Colonic mucosa (tissue), 4 donors: ENCODE results near the gene SPRYD3. TPM values are rescaled to one million over a fixed set of nuclear protein-coding genes. Genes with fewer than 3 reads are reported as not detected.
A peak's percentile ranks its signal among the peaks of the same experiment; 100 is the strongest.

Experiments
- DNase-seq: peaks from one replicate; pipeline ENCODE4 v3.0.0-alpha.2; 2020
- H3K27ac ChIP-seq: fragments of 200-600 bp; one replicate; pipeline ENCODE4 v1.8.0; 2021
- H3K27me3 ChIP-seq: fragments of 200-600 bp; one replicate; pipeline ENCODE4 v1.8.0; 2021
- H3K36me3 ChIP-seq: fragments of 200-600 bp; one replicate; pipeline ENCODE4 v1.8.0; 2021
- H3K4me1 ChIP-seq: fragments of 200-600 bp; one replicate; pipeline ENCODE4 v1.8.0; 2021; ENCODE audit warnings: mild to moderate bottlenecking
- H3K4me3 ChIP-seq: fragments of 200-600 bp; one replicate; pipeline ENCODE4 v1.8.0; 2021
- H3K9ac ChIP-seq, 2 donors: one replicate each; pipeline ENCODE4 v1.7.0; 2013; ENCODE audit warnings: control low read depth in 2 of 2, low read depth in 2 of 2, low read length in 2 of 2
- H3K9me3 ChIP-seq: fragments of 200-600 bp; one replicate; pipeline ENCODE4 v1.8.0; 2021
- CTCF ChIP-seq: fragments of 200-600 bp; IDR thresholded peaks from one replicate; pipeline ENCODE4 v1.8.0; 2022; ENCODE audit warnings: antibody characterized with exemption, mild to moderate bottlenecking
- intact Hi-C: fragments of 100-400 bp; cut with DNase I; formaldehyde crosslinking; loops from one replicate; pipeline ENCODE4 v1.14.1; 2022
- total RNA-seq, 2 donors: library from RNA; stranded (reverse); fragmentation: NEBNext Ultra II Directional in 1 of 2; extraction: Animal tissue kit (Norgen Biotek cat#: 25700) in 1 of 2; gene quantifications; one replicate each; pipeline ENCODE4 v1.2.1, GENCODE V29; 2021
- donor health status: healthy.
- donor health status: DM: no; HTN: no; CAD: no.
- donor health status: DM: no; HTN: no; CAD: no.

The SPRYD3 gene
- total RNA-seq, 2 donors from 2014 or later, result 32.5 to 35.0 TPM

- DNase-seq, result no peak
- Histone ChIP-seq H3K9ac (no peak overlapping the region), H3K27me3 (no peaks in the 10 kb centered on the region), H3K4me1 (no peaks in the 10 kb centered on the region), H3K27ac (no peak overlapping the region), H3K9me3 (no peaks in the 10 kb centered on the region), H3K36me3 (no peaks in the 10 kb centered on the region), H3K4me3 (no peak overlapping the region)
- TF ChIP-seq CTCF, result no peak
- intact Hi-C loops, result loop anchor here (2.0 to 5.0 kb wide), 2 partner anchors 31 to 129 kb away; no protein-coding TSS in a partner anchor
Observed at GRCh38 chr12:53067993-53068770, 11.0 kb downstream of the SPRYD3 start.

- Histone ChIP-seq H3K36me3 (no peaks in the 10 kb centered on the region), H3K9ac (no peak overlapping the region), H3K27me3 (no peaks in the 10 kb centered on the region), H3K4me3 (no peak overlapping the region), H3K9me3 (no peaks in the 10 kb centered on the region), H3K27ac (no peak overlapping the region), H3K4me1 (no peaks in the 10 kb centered on the region)
- TF ChIP-seq CTCF, result no peak
- intact Hi-C loops, result loop anchor here (2.0 to 5.0 kb wide), 2 partner anchors 31 to 130 kb away; no protein-coding TSS in a partner anchor
- DNase-seq, result no peak
Observed at GRCh38 chr12:53067074-53067992, 11.9 kb downstream of the SPRYD3 start.

GRCh38 chr12:53065975-53066931 lies 12.9 kb downstream of the SPRYD3 start:
- no peak overlapping the region for H3K9ac ChIP-seq
- H3K9me3 ChIP-seq, result no peaks in the 10 kb centered on the region
- intact Hi-C loops, result loop anchor here (2.0 to 5.0 kb wide), 2 partner anchors 33 to 131 kb away; no protein-coding TSS in a partner anchor
- TF ChIP-seq CTCF, result peak; percentile 85
- no peaks in the 10 kb centered on the region for H3K36me3 ChIP-seq
- peaks cover 3% of the 10 kb centered on the region for H3K4me1 ChIP-seq
- DNase-seq, result peak; percentile 82
- H3K4me3 ChIP-seq, result no peak overlapping the region
- no peak overlapping the region for H3K27ac ChIP-seq
- H3K27me3 ChIP-seq, result no peaks in the 10 kb centered on the region

- H3K27ac ChIP-seq, result no peak overlapping the region
- TF ChIP-seq CTCF, result no peak
- H3K4me1 ChIP-seq, result peaks cover 11% of the 10 kb centered on the region
- H3K9ac ChIP-seq, result no peak overlapping the region
- no peaks in the 10 kb centered on the region for H3K9me3 ChIP-seq
- no peaks in the 10 kb centered on the region for H3K27me3 ChIP-seq
- intact Hi-C loops, result loop anchor here (5.0 kb wide), 1 partner anchor 132 kb away; no protein-coding TSS in a partner anchor
- DNase-seq, result no peak
- no peaks in the 10 kb centered on the region for H3K36me3 ChIP-seq
- no peak overlapping the region for H3K4me3 ChIP-seq
Observed at GRCh38 chr12:53065470-53065869, 13.7 kb downstream of the SPRYD3 start.
